ENCODE results near the gene H2BK1.

- TF ChIP-seq EZH2 (IDR thresholded peaks at IDR 0.05; ENCODE audit: insufficient read depth, poor library complexity, severe bottlenecking) (no peak), EZH2phosphoT487 (IDR thresholded peaks at IDR 0.05; ENCODE audit: insufficient read depth, low read depth) (no peak)
These were observed 4.6 kb downstream of the H2BK1 start for GRCh38 chr7:151205730-151206129.
